ENCODE results near the gene CLDN9. TPM values are rescaled to one million over a fixed set of nuclear protein-coding genes. Genes with fewer than 3 reads are reported as not detected.

CLDN9 gene
- total RNA-seq, 4 donors from 2014 or later = 0.40 TPM; not detected in 3

DNA sequence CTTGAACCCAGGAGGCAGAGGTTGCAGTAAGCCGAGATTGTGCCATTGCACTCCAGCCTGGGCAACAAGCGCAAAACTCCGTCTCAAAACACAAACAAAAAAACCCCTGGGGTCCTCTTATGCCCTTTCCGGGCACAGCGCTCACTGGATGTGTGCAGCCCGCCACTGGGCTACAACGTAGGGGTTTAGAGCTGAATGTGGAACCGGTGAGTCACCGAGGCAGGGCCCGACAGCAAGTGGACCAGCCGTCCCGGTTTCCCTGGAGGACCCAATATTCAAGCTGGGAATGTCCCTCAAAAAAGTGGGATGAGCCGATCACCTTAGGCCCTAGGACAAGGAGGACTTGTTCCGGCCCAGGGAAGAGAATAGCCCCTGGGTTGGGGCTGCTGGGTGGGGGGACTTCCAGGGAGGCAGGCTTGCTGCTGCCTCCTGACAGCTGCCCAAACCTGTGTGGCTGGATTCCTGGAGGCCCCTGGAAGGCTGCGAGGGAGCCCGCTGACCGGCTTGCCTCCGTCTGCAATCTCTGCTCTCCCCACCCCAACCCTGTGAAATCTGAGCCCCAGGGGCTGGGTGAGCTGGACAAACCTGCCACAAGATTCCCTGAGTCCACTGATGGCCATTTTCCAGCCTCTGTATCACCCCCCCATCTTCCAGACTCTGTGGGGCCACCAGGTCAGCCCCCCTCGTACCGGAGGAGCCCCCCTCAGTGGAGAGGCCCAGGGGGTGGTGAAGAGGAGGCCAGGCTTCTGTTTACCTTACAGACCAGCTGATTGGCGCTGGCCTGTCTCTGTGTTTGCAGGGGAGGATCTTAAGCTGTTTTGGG lies 2.9 kb upstream of the CLDN9 start:
- DNase-seq (no peak), ATAC-seq (no peak)
- Histone ChIP-seq H3K4me3 (no peak overlapping the region), H3K27ac (no peak overlapping the region), H3K4me1 (peaks cover 4 to 5% of the 10 kb centered on the region in 2 donors), H3K9me3 (no peaks in the 10 kb centered on the region), H3K27me3 (peaks cover 26 to 33% (median 32%) of the 10 kb centered on the region in 3 donors), H3K36me3 (peaks cover 0 to 12% of the 10 kb centered on the region in 2 donors)
- in situ Hi-C loops (cut with MboI; ENCODE audit: low sequenced_read_pairs in 4 of 4) = no loop called here
- TF ChIP-seq, protein P1, sequence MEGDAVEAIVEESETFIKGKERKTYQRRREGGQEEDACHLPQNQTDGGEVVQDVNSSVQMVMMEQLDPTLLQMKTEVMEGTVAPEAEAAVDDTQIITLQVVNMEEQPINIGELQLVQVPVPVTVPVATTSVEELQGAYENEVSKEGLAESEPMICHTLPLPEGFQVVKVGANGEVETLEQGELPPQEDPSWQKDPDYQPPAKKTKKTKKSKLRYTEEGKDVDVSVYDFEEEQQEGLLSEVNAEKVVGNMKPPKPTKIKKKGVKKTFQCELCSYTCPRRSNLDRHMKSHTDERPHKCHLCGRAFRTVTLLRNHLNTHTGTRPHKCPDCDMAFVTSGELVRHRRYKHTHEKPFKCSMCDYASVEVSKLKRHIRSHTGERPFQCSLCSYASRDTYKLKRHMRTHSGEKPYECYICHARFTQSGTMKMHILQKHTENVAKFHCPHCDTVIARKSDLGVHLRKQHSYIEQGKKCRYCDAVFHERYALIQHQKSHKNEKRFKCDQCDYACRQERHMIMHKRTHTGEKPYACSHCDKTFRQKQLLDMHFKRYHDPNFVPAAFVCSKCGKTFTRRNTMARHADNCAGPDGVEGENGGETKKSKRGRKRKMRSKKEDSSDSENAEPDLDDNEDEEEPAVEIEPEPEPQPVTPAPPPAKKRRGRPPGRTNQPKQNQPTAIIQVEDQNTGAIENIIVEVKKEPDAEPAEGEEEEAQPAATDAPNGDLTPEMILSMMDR (IDR thresholded peaks at IDR 0.05 in 4 of 5, conservative IDR thresholded peaks at IDR 0.05 in 1 of 5) = no peak
- intact Hi-C loops (cut with DNase I; ENCODE audit: low total_unique reads) = no loop called here

DNA sequence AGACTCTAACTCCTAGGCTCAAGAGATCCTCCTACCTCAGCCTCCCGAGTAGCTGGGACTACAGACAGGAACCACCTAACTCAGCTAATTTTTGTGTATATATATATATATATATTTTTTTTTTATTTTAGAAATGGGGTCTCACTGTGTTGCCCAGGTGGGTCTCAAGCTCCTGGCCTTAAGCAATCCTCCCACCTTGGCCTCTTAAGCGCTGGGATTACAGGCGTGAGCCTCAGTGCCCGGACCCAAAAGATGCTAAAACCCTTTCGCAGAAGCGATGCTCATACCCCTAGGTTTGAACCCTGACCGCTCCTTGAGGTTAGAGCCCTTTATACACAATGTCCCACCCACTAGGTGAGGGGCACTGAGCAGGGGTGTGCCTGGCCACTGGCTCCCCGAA lies 2.2 kb upstream of the CLDN9 start:
- Histone ChIP-seq H3K27ac (no peak overlapping the region), H3K27me3 (peaks cover 26 to 33% (median 32%) of the 10 kb centered on the region in 3 donors), H3K4me3 (no peak overlapping the region), H3K9me3 (no peaks in the 10 kb centered on the region), H3K4me1 (no peaks in the 10 kb centered on the region), H3K36me3 (peaks cover 0 to 12% of the 10 kb centered on the region in 2 donors)
- in situ Hi-C loops (cut with MboI; ENCODE audit: low sequenced_read_pairs in 4 of 4) = no loop called here
- ATAC-seq = no peak
- no peak for DNase-seq
- intact Hi-C loops (cut with DNase I; ENCODE audit: low total_unique reads) = no loop called here
- TF ChIP-seq, protein P1 (IDR thresholded peaks at IDR 0.05 in 4 of 5, conservative IDR thresholded peaks at IDR 0.05 in 1 of 5) = no peak
- no peak for TF ChIP-seq POLR2A (IDR thresholded peaks at IDR 0.05)

DNA sequence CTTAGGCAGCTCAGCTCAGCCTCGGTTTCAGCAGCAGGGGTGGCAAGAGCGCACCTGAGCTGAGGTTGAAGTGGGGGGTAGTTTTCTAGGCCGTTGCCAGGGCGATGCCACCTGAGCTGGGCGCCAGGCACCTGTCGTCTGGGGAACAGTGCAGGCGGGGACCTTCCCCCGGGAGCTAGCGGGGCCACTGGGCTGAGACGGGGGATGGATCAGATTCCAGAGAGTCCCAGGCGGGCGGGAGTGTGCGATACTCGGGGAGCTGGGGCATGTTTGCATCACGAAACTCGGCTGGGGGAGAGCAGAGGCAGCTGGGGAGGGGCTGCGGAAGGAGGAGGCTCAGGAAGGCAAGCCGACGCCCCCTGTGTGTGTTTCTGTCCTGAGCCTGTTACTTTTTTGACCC lies 477 bp upstream of the CLDN9 start:
- H3K27me3 ChIP-seq = peaks cover 27 to 37% (median 32%) of the 10 kb centered on the region in 3 donors

DNA sequence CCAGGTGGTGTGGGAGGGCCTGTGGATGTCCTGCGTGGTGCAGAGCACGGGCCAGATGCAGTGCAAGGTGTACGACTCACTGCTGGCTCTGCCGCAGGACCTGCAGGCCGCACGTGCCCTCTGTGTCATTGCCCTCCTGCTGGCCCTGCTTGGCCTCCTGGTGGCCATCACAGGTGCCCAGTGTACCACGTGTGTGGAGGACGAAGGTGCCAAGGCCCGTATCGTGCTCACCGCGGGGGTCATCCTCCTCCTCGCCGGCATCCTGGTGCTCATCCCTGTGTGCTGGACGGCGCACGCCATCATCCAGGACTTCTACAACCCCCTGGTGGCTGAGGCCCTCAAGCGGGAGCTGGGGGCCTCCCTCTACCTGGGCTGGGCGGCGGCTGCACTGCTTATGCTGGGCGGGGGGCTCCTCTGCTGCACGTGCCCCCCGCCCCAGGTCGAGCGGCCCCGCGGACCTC lies 798 bp downstream of the CLDN9 start:
- Histone ChIP-seq H3K4me3 (no peak overlapping the region), H3K9me3 (no peaks in the 10 kb centered on the region), H3K27me3 (peaks cover 38 to 48% (median 42%) of the 10 kb centered on the region in 3 donors), H3K4me1 (no peaks in the 10 kb centered on the region), H3K27ac (no peak overlapping the region), H3K36me3 (no peaks in the 10 kb centered on the region)
- in situ Hi-C loops (cut with MboI; ENCODE audit: low sequenced_read_pairs in 4 of 4) (no loop called here), intact Hi-C loops (cut with DNase I; ENCODE audit: low total_unique reads) (no loop called here)
- DNase-seq (no peak), ATAC-seq (no peak)
- TF ChIP-seq POLR2A (IDR thresholded peaks at IDR 0.05) = no peak
- TF ChIP-seq, protein P1 (IDR thresholded peaks at IDR 0.05 in 4 of 5, conservative IDR thresholded peaks at IDR 0.05 in 1 of 5) = no peak

More for the DNA sequence above, 477 bp upstream of the CLDN9 start:
- no peak for TF ChIP-seq POLR2A (IDR thresholded peaks at IDR 0.05)
- TF ChIP-seq, protein P1 (IDR thresholded peaks at IDR 0.05 in 4 of 5, conservative IDR thresholded peaks at IDR 0.05 in 1 of 5) = no peak
- H3K4me3 ChIP-seq = no peak overlapping the region
- no peak for DNase-seq
- H3K36me3 ChIP-seq = peaks cover 0 to 2% of the 10 kb centered on the region in 2 donors
- in situ Hi-C loops (cut with MboI; ENCODE audit: low sequenced_read_pairs in 4 of 4) (no loop called here), intact Hi-C loops (cut with DNase I; ENCODE audit: low total_unique reads) (no loop called here)
- no peaks in the 10 kb centered on the region for H3K9me3 ChIP-seq
- no peak overlapping the region for H3K27ac ChIP-seq
- ATAC-seq = no peak
- no peaks in the 10 kb centered on the region for H3K4me1 ChIP-seq

Data from gastrocnemius medialis (tissue), 4 donors.